NCI-H1417 treated with DMSO at 0.1 percent for 48 hours (cell line): ENCODE results near the gene CLEC16A.

Source experiments
- DNase-seq: peaks from one replicate; lab custom pipeline; 2025; lab: John Stamatoyannopoulos, UW

Gene CLEC16A

DNA sequence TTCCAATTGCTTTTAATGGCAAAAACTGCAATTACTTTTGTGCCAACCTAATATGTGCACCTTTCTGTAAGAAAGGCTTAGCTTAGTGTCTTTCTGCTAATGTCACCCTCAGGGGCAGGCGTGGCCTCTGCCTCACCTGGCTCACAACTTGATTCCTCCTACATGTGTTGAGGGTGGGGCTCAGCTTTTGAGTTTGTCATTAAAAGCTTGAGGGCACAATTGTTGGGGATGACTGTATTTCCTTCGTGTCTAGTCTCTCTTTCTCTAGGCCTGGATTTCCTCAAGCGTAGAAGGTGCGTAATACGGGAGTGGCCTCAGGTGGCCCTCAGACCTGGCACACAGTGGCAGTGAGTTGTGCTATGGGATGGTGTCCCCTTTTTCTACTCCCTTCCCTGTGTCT is 94.4 kb downstream of the CLEC16A start:
- DNase-seq: no peak

DNA sequence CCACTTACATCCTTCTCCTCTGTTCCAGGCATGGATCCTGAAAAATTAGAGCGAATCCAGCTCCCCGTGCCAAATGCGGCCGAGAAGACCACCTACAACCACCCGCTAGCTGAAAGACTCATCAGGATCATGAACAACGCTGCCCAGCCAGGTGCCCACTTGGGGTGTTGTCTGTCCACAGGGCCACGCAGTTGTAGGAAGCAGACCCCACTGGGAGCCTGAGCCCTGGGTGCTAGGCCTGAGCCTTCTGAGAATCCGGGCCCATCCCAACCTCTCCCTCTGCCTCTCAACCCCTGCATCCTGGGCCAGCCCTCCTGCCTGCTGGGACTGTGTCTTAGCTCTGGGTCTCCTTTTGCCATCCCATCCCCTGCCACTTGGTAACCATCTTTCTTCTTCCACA is 95.4 kb downstream of the CLEC16A start:
- no peak for DNase-seq

DNA sequence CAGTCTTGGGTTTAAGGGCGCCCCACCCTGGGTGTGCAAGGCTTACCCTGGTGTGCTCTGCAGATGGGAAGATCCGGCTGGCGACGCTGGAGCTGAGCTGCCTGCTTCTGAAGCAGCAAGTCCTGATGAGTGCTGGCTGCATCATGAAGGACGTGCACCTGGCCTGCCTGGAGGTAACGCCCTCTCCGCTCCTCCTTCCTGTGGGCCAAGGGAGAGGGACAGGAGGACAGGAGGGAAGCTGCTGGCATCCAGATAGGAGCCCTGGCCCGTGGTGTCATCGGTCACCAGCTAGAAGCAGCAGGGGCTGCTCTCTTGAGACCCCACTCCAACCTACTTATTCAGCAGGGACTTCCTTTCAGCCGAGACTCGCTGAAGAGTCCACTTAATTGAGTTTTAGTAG is 97.8 kb downstream of the CLEC16A start:
- DNase-seq: no peak

DNA sequence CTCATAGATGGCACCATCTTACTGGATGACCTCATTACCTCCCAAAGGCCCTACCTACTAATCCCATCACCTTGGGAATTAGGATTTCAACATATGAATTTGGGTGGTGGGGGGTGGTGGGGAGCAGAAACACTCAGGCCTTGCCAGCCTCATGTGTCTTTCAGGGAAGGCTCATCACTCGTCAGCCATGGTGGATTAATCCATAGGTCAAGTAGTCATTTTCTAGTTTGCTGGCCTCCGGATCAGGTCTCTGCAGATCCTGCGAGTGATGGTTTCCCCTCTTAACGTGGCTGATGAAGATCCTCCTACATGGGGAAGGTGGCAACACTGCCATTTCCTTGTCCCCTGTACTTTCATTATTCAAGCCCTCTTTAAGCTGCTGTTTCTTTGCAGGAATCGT is 101.1 kb downstream of the CLEC16A start:
- no peak for DNase-seq

DNA sequence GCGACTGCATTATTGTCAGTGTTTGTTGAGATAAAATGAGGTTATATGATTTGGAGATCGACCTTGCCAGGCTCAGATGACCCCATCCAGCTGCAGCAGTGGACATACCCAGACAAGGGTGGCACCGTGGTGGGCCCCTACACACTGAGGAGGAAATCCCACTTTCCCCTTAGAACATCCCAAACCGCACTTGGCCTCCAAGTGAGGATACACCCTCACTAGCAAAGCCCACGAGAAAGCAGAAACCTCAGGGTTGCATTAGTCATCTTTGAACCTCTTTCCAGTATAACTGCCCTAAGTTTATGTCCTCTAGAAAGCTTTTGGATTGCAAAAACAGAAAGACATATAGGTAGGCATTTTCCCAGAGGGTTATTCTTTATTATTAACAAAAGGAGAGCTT is 101.5 kb downstream of the CLEC16A start:
- no peak for DNase-seq

DNA sequence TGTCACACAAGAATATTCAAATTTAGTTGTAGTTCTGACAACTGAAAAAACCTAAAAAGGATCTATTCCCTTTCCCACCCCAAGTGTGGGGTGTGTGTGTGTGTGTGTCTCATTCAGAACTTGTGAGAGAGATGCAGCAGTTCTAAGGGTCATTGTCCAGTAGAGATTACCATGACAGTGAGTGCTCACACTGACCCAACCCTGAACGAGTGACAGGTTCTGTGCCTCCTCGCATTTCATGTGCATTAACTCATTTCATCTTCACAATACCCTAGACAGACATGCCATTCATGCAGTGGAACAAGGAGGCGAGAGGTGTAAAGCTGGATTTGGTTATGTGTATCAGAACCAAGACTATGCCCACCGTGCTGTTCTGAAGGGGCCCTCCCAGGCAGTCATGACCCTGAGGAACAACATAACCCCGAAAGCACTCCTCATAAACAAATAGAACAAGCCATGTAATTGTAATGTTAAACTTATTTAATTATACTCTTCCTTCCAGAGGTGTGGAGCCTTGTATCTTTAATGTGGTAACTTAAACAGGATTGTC is 102.1 kb downstream of the CLEC16A start:
- no peak for DNase-seq

DNA sequence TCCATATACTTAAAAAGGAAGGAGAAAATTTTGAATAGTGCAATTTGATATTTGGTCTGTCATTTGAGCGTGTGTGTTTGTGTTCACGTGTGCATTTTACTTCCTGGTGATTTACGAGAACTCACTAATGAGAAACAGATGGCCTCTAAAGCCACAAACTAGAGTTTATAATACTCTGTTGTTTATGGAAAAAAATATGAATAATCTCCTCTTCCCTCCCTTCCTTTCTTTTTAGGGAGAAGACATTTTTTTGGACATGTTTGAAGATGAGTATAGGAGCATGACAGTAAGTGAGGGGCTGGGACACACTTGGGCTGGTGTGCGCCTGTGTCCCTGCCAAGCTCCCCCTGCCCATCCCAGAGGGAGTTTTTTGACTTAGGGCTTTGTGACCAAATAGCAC is 102.7 kb downstream of the CLEC16A start:
- DNase-seq: no peak

DNA sequence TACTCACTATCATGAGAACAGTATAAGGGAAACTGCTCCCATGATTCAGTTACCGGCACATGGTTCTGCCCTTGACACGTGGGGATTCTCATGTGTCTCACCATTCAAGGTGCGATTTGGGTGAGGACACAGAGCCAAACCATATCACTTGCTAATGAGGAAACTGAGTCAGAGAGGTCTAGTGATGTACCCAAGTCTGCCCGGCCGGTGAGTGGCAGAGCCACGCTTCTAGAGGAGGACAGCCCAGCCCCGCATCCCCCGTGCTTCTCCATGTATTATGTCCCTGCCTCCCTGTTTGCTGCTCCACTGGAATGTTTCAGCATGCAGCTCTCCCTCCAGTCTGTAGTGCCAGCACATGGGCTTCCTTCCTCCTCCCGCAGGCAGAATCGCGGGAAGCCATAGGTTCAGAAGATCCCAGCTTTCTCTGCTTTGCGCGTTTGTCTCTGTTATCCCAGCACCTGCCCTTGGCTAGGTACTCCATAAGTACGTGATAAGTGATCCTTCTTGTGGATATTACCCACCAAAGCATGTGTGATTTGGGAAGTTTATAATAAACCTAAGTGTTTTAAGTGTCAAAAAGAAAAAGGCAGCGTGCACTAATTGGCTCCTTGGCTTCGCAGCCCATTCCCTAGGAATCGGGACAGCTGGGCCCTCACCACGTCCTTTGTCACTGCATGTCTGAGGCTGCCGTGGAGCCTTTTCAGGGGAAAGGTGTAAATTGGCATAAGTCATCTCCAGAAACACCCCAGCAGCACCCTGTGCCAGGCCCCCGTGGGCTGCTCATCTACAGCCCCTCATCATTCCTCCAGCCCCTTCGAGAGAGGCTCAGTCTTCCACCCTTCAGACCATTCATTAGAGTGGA is 103.8 kb downstream of the CLEC16A start:
- DNase-seq: no peak

DNA sequence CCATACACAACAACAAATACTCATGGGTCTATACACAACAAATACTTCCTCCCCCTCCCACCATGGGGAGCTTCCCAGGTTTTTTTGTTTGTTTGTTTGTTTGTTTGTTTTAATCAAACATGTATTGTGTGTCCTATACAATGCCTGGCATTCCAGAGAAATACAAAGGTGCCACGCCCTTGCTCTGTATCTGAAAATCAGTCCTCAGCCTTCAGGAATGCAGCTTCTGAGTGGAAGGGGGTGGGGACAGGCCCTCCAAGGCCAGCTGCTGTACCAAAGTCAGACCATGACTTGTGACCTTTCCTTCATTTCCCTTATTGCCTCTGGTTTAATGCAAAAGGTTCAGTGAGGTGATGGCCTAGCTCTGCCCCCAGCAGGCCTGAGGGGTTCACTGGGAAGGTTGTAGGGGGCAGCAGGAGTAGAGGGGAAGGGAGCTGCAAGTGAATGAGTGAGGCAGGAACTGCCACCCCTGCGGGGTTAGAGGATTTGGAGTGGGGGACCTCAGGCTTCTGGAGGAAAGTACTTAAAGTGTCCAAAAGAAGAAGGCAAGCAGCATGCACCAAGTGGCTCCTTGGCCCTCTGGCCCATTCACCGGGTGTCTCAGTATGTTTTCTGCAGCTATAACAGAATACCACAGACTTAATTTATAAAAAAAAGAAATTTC is 105.2 kb downstream of the CLEC16A start:
- no peak for DNase-seq

DNA sequence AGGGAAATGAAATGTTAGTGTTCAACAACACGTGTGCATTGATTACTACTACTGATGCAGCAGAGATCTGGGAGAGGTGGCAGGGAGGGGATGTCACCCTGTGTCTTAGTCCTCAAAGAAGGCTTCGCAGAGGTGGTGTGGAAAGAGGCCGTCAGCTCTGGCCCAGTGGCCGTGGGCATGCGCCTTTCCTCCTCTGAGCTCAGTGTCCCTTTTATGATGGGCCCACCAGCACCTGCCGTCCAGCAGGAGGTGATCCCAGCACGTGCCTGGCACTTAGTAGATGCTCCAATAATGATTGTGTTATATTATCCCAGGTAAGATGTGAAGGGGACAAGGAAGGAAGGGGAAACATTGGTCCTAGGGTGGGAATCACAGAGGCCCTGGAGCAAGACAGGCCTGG is 106.2 kb downstream of the CLEC16A start:
- no peak for DNase-seq

DNA sequence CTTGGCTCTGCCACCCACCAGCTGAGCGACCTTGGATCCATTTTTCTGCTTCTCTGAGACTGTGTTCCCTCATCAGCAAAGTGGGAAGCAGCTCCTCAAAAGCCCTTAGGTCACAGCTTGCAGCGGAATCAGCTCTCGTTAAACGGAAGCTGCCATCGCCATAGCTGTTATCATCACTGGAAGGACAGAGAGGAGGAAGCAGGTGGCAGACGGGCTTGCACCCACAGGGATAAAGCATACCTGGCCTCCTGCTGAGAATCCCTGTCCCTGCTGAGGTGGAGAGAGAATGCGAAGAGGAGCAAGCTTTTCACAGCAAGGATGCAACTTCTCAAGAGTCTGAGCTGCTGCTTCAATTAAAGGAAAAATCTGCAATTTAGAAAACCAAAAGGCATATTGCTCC is 106.6 kb downstream of the CLEC16A start:
- DNase-seq: no peak

DNA sequence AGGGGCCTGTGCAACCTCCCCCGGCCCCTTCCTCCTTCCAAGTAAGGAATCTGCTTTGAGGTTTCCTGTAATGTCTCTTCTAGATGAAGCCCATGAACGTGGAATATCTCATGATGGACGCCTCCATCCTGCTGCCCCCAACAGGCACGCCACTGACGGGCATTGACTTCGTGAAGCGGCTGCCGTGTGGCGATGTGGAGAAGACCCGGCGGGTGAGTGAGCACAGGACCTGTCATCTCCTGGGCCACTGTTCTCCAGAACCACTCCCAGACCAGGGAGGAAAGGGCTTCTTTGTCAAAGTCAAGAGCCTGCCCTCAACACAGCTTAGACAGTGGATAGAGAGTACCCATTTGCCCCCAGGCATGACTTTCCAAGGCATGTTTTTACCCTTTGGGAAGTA is 107.1 kb downstream of the CLEC16A start:
- no peak for DNase-seq

DNA sequence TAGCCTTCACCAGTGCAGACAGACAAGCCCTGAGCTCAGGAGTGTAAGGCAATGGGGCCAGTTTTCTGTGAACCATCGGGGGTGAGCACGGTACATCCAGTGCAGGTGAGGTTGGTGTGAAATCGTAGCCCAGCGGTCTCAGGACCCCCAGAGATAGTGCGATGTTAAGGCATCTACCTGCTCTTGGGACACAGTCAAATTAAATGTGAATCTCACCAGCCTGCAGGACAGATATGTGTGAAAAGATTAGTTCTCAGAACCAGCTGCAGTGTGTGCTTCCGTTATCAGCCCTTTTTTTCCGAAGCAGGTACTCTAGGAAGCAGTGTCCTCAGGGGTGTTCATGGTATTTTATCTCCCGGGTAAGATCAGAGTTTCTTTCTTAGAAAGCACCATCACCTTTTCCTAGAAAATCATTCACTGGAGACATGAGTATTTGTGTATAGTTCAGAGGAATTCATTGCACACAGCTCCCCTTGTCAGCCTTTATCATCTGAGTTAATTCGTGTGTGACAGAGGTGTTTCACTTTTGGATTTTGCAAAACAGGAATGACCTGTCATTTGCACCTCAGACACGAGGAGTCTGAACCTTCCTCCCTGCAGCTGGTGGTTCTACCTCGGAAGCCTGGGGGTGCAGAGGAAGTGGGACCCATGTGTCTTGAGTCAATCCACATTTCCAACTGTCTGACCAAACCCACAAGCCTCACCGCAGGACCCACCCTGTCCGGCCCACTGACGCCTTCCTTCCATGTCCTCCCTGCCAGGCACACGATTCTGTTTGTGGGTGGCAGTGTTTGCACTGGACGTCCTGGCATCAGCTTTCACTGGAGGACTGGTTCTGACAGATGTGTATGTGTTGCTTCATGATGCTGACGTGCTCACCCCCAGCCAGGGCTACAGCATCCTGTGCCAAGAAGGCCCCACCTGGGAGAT is 107.8 kb downstream of the CLEC16A start:
- DNase-seq: no peak

DNA sequence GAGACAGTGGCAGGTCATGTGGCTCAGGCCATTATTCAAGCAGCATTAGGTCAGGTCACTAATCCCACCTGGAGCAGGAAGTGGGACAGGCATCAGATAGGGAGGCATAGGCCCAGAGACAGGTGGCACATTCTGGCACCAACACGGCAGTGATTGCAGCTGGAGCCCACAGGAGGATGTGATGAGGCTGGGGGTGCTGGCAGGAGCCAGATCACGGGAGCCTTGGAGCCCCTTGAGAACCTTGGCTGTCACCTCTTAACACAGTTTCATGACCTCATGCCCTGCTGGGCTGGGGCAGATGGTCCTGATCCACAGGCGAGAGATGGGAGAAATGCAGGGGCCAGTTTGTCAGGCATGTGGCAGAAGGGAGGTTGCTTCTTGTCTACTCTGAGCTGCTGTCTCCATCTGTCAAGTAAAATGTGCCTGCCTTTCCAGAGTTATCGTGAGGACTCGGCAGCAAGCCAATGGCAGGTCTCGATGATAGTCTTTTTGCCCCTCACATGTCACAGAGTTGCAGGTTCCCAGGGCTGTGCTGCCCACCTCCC is 109.6 kb downstream of the CLEC16A start:
- no peak for DNase-seq

DNA sequence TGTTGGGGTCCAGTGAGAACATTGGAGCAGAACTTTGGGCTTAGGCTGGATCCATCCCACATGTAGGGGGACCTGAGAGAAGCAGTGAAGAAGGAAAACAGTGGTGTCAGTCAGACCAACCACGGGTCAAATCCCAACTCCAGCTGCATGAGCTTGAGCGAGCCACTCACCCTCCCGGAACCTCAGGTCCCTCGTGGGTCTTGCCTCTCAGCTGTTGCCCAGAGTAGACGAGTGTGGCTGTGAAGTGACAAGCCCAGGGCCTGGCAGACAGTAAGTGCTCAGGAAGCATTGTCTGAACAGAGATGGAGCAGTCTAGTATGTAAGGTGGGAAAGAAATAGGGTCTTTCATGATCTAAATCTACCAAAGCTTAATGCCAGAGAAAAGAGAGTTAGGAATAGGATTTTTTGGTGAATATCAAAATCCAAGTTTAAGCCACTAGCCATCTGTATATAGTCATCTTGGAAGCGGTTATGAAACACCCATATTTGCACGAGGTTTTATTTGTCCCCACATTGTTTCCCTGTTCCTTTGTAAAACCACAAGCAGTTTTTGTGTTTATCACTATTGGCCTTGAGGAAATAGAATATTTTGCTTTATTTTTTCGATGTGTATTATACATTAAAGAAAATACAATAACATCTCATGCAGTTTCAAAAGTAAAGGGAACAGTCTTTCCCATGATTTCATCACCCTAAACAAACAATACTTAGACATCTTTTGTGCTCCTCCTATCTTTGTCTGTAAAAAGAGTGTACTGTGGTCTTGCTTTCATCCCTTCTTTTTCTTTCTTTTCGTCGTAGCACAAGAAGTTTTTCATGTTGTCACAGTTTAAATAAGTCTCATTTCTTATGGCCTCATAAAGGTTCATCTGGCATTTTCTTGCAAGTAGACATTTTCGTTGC is 112.0 kb downstream of the CLEC16A start:
- no peak for DNase-seq

DNA sequence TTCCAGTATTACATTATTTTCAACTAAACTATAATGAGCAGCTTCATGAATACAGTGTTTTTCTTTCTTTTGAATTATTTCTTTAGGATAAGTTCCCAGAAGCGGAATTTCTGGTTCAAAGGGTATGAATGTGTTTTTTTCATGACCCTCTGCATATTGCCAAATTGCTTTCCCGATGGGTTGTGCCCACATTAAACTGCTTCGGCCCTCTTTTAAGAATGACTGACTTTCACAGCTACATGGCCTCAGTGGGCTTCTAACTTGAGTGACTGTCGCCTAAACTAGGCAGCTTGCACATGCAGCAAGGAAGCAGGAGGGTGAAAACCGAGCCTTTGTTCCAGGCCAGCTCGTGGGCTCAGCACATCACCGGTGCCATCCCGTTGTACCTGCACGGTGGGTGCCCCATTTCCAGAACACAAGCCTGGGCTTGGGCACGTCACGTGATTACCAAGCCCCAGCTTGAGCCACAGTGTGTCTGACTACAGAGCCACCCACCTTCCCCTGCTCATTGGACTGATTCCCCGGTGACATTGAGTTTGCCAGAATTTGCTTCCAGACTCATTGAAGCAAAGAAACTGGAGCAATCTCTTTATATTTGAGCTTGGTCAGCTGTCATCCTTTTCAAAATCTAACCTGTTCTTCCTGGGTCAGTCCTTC is 112.8 kb downstream of the CLEC16A start:
- DNase-seq: no peak

DNA sequence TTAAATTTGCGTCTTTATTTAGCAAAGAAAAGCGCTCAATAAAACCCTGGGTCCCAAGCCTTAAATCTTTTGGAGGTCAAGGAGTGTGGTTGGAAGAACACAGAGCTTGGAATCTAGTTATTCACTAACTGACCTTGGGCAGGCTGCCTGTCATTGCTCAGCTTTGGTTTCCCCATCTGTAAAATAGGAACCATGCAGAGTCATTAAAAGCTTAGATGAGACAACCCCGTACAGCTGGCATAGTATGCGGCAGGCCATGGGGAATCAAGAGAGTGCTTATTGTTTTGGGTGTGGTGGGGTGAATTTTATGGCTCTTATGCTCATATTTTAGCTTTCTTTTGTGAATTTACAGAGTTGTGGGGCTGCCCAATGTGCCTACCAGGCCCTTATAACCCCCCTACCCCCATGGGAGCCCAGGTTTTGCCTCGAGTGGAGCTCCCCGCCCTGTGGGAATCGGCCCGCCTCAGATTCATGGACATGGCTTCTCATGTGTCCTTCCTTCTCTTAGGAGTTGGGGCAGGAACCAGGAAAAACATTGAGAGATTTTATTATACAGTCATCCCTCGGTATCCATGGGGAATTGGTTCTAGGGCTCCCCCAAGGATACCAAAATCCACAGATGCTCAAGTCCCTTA is 113.5 kb downstream of the CLEC16A start:
- DNase-seq: no peak

DNA sequence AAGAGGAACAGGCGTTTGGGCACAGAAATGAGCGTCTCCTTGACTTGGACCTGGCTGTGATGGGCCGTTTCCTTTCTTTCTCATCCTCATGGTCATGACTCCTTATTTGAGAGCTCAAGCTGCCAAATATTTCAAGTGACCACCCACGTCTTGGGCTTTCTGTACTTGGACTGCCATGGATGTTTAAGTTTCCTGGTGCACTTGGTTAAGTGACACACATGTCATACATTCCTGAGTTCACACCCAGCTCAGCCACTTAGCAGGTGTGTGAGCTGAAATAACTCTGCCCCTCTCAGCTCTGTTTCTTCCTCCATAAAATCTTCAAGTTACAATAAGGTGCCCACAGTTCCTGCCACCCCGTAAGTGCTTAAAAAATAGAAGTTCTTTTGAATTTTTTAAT is 114.5 kb downstream of the CLEC16A start:
- DNase-seq: no peak

DNA sequence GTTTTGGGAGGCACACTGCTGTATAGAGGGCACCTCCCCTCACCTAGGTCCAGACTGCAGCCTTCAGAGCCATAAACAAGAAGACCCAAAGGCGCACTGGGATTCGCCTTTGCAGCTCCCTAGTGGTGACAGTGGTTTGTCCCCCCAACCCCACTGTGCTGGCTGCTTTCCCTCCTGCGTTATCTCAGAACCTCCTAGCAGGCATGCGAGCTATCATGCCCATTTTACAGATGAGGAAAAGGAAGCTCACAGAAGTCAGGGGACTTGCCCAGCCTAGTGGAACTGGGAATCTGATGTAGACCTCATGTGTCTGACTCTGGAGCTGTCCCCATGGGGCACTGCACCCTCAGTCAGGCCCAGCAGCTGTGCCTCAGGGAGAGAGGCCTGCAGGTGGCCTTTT is 115.2 kb downstream of the CLEC16A start:
- DNase-seq: no peak

DNA sequence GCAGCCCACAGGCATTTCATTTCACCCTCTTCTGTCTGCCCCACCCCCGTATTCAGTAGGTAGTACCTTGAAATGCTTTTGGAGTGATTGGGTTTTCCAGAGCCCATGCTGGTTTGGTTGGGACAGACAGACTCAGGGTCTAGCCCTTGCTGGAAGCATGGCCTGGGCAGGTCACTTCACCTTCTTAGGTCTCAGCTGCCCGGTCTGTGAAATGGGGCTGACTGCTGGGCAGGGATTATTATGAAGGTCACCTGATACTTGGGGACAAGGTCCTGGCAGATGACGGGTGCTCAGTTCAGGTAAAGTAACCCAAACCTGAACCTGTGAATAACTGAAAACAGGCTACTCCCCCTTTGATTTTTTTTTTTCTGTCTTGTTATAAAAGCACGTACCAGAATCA is 116.0 kb downstream of the CLEC16A start:
- no peak for DNase-seq
